ENCODE data around the gene MBD2. TPM values are rescaled to one million over a fixed set of nuclear protein-coding genes. Genes with fewer than 3 reads are reported as not detected.

MBD2 gene
- total RNA-seq, 1 experiment from 2014 or later, result 32.5 TPM

GRCh38 chr18:54116541-54117257 is 107.8 kb downstream of the MBD2 start:
- no peak for DNase-seq (ENCODE audit: extremely low read depth, low read depth)

- DNase-seq (ENCODE audit: extremely low read depth, low read depth), result no peak
Observed at GRCh38 chr18:54112356-54112755, 112.1 kb downstream of the MBD2 start.

GRCh38 chr18:54109131-54109683 is 115.3 kb downstream of the MBD2 start:
- no peak for DNase-seq (ENCODE audit: extremely low read depth, low read depth)

- no peak for DNase-seq (ENCODE audit: extremely low read depth, low read depth)
Observed at GRCh38 chr18:54102123-54102522, 122.3 kb downstream of the MBD2 start.

Small RNA genes lying within 50 kb of the gene (small RNA-seq; reads per million reads assigned to genes)
- gene SNORA37, result 2.3 to 3.4 reads per million in 2 experiments

Other genes starting within 250 kb of the MBD2 start
- gene POLI, start 44.8 kb upstream of the MBD2 start, total RNA-seq (2014; rRNA removed; shearing (Covaris generic)), result 21.1 and 23.3 TPM in 2 replicates
- 0.46 and 0.57 TPM in 2 replicates for gene STARD6, start 133.2 kb upstream of the MBD2 start, total RNA-seq (2014; rRNA removed; shearing (Covaris generic))
- gene C18orf54, start 133.2 kb upstream of the MBD2 start, total RNA-seq (2014; rRNA removed; shearing (Covaris generic)), result 4.8 and 5.7 TPM in 2 replicates